ENCODE measurements around the gene ATP1A3. TPM values are rescaled to one million over a fixed set of nuclear protein-coding genes. Genes with fewer than 3 reads are reported as not detected.

Gene ATP1A3
- total and polyA plus RNA-seq, 2 of the 13 experiments (the other 11 are each of a cell fraction or from before 2014, with no cell fraction given): 0.01 to 0.04 TPM

DNA sequence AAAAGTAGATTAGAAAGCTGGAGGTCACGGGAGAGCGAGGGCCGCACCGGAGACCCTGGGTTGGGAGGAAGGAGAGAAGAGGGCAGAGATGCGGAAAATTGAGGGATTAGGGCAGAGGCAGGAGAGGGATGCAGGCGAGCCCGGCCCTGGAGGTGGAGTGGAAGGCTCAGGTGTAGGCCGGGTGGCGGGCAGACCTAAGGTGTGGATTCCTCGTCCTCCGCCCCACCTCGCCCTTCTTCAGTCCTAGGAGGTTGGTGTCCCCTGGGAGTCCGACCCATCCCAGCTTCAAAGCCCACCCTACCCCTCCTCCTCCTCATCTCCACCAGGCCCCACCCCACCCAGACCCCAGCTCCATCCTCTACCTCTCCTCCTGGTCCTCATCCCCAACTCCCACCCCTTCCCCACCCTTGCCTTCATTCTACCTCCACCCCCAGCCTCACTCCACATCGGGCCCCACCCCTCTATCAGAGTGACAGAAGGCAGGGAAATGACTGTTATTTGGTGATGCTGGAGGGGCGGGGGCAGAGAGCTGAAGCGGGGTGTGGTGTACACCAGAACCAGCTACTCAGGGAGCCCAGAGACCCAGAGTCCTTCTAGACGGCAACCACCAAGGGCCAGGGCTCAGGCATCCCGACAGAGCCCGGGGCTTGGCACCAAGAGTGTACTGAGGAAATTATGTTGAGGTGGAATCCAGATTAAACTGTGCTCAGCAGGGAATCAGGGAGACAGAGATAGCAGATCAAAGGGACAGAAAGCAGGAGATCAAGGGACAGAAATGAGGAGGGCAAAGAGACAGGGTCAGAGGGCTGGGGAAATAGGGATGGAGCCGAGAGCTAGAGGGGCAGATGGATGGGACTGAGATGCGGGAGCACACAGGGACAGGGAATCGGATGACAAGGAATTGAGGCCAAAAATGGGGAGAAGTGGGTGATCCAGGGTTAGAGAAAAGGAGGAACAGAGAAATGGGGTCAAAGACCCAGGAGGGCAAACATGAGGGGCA, 72.2 kb downstream of the ATP1A3 start:
- peaks cover 0 to 50% of the 10 kb centered on the region in 2 experiments; a peak in 4 of 5 replicates for H3K27me3 ChIP-seq (ENCODE audit: control insufficient read depth in 1 of 2, insufficient read depth in 2 of 2, low read length in 2 of 2)
- no peaks in the 10 kb centered on the region for H3K36me3 ChIP-seq (replicated peaks in 1 of 2; ENCODE audit: control insufficient read depth in 1 of 2, insufficient read depth in 2 of 2, low read length in 2 of 2)
- ChIA-PET CTCF (ENCODE audit: low intra/inter-chr PET ratio, low total read pairs) (no interaction called here), POLR2A (interaction anchor here (1.2 kb wide), 1 partner anchor 34 kb away, joined by 3 read pairs; no protein-coding TSS in a partner anchor)
- DNase-seq (ENCODE audit: low spot score): no peak
- H3K9me3 ChIP-seq (ENCODE audit: low read length): no peaks in the 10 kb centered on the region
- H3K4me3 ChIP-seq (replicated peaks in 1 of 3; ENCODE audit: insufficient read depth in 1 of 3, low read depth in 2 of 3, low read length in 3 of 3): no peak overlapping the region
- in situ Hi-C loops (cut with HindIII; ENCODE audit: extremely low pct_ligation_motif_present, low pct_unique_long_range_greater_than_20kb): no loop called here
- intact Hi-C loops (cut with micrococcal nuclease; ENCODE audit: unreplicated experiment): no loop called here
- H3K9ac ChIP-seq (ENCODE audit: insufficient read depth, low read depth, low read length): no peak overlapping the region
- no peak overlapping the region for H2AFZ ChIP-seq (ENCODE audit: low read length)
- H3K4me2 ChIP-seq (ENCODE audit: low read depth, low read length): no peak overlapping the region
- FAIRE-seq: no peak
- H3K4me1 ChIP-seq (ENCODE audit: insufficient read depth, low read length): no peaks in the 10 kb centered on the region
- no peaks in the 10 kb centered on the region for H4K20me1 ChIP-seq (ENCODE audit: insufficient read depth, low read length)
- H3K27ac ChIP-seq (ENCODE audit: extremely low read length, insufficient read depth, low read length): no peak overlapping the region
- no peak for ATAC-seq
- H3K79me2 ChIP-seq (ENCODE audit: insufficient read depth, low read length): no peaks in the 10 kb centered on the region
- BruUV-seq (replicated peaks): no TSS peak
- WGBS (ENCODE audit: low lambda C conversion rate): 29% methylated on average over 20 of the region's 22 CpGs
- TF ChIP-seq ZNF567 (CRISPR knock-in tag; IDR thresholded peaks at IDR 0.05; ENCODE audit: borderline replicate concordance) (no peak), ASH2L (IDR thresholded peaks at IDR 0.05; ENCODE audit: insufficient read length, low read depth, low read length) (no peak), ZFP36L2 (CRISPR knock-in tag; IDR thresholded peaks at IDR 0.05) (no peak), ZNF672 (CRISPR knock-in tag; IDR thresholded peaks at IDR 0.05) (no peak), JDP2 (CRISPR knock-in tag; IDR thresholded peaks at IDR 0.05; ENCODE audit: borderline replicate concordance) (no peak), SP140L (CRISPR knock-in tag; IDR thresholded peaks at IDR 0.05; ENCODE audit: borderline replicate concordance) (no peak)
- TF ChIP-seq, protein P1, sequence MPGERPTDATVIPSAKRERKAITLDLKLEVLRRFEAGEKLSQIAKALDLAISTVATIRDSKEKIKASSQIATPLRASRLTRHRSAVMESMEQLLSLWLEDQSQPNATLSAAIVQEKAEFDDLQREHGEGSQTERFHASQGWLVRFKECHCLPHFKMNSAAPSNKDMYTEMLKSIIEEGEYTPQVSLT (CRISPR knock-in tag; IDR thresholded peaks at IDR 0.05; ENCODE audit: borderline replicate concordance, low read depth): no peak
- TF ChIP-seq, protein P2, sequence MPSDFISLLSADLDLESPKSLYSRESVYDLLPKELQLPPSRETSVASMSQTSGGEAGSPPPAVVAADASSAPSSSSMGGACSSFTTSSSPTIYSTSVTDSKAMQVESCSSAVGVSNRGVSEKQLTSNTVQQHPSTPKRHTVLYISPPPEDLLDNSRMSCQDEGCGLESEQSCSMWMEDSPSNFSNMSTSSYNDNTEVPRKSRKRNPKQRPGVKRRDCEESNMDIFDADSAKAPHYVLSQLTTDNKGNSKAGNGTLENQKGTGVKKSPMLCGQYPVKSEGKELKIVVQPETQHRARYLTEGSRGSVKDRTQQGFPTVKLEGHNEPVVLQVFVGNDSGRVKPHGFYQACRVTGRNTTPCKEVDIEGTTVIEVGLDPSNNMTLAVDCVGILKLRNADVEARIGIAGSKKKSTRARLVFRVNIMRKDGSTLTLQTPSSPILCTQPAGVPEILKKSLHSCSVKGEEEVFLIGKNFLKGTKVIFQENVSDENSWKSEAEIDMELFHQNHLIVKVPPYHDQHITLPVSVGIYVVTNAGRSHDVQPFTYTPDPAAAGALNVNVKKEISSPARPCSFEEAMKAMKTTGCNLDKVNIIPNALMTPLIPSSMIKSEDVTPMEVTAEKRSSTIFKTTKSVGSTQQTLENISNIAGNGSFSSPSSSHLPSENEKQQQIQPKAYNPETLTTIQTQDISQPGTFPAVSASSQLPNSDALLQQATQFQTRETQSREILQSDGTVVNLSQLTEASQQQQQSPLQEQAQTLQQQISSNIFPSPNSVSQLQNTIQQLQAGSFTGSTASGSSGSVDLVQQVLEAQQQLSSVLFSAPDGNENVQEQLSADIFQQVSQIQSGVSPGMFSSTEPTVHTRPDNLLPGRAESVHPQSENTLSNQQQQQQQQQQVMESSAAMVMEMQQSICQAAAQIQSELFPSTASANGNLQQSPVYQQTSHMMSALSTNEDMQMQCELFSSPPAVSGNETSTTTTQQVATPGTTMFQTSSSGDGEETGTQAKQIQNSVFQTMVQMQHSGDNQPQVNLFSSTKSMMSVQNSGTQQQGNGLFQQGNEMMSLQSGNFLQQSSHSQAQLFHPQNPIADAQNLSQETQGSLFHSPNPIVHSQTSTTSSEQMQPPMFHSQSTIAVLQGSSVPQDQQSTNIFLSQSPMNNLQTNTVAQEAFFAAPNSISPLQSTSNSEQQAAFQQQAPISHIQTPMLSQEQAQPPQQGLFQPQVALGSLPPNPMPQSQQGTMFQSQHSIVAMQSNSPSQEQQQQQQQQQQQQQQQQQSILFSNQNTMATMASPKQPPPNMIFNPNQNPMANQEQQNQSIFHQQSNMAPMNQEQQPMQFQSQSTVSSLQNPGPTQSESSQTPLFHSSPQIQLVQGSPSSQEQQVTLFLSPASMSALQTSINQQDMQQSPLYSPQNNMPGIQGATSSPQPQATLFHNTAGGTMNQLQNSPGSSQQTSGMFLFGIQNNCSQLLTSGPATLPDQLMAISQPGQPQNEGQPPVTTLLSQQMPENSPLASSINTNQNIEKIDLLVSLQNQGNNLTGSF (CRISPR knock-in tag; IDR thresholded peaks at IDR 0.05): no peak
- TF ChIP-seq, protein P3, sequence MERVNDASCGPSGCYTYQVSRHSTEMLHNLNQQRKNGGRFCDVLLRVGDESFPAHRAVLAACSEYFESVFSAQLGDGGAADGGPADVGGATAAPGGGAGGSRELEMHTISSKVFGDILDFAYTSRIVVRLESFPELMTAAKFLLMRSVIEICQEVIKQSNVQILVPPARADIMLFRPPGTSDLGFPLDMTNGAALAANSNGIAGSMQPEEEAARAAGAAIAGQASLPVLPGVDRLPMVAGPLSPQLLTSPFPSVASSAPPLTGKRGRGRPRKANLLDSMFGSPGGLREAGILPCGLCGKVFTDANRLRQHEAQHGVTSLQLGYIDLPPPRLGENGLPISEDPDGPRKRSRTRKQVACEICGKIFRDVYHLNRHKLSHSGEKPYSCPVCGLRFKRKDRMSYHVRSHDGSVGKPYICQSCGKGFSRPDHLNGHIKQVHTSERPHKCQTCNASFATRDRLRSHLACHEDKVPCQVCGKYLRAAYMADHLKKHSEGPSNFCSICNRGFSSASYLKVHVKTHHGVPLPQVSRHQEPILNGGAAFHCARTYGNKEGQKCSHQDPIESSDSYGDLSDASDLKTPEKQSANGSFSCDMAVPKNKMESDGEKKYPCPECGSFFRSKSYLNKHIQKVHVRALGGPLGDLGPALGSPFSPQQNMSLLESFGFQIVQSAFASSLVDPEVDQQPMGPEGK (CRISPR knock-in tag; IDR thresholded peaks at IDR 0.05): no peak
- TF ChIP-seq, protein P4, sequence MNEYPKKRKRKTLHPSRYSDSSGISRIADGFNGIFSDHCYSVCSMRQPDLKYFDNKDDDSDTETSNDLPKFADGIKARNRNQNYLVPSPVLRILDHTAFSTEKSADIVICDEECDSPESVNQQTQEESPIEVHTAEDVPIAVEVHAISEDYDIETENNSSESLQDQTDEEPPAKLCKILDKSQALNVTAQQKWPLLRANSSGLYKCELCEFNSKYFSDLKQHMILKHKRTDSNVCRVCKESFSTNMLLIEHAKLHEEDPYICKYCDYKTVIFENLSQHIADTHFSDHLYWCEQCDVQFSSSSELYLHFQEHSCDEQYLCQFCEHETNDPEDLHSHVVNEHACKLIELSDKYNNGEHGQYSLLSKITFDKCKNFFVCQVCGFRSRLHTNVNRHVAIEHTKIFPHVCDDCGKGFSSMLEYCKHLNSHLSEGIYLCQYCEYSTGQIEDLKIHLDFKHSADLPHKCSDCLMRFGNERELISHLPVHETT (CRISPR knock-in tag; conservative IDR thresholded peaks at IDR 0.05): no peak
- TF ChIP-seq, protein P5, sequence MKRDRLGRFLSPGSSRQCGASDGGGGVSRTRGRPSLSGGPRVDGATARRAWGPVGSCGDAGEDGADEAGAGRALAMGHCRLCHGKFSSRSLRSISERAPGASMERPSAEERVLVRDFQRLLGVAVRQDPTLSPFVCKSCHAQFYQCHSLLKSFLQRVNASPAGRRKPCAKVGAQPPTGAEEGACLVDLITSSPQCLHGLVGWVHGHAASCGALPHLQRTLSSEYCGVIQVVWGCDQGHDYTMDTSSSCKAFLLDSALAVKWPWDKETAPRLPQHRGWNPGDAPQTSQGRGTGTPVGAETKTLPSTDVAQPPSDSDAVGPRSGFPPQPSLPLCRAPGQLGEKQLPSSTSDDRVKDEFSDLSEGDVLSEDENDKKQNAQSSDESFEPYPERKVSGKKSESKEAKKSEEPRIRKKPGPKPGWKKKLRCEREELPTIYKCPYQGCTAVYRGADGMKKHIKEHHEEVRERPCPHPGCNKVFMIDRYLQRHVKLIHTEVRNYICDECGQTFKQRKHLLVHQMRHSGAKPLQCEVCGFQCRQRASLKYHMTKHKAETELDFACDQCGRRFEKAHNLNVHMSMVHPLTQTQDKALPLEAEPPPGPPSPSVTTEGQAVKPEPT (CRISPR knock-in tag; IDR thresholded peaks at IDR 0.05; ENCODE audit: low read depth): no peak

Data from HepG2 (cell line).